ENCODE measurements around the gene GOLGA1.

- TF ChIP-seq POLR2AphosphoS5 (IDR thresholded peaks at IDR 0.05; ENCODE audit: low read depth, low read length) (no peak), POLR2A (IDR thresholded peaks at IDR 0.05; ENCODE audit: low read depth, low read length) (no peak), TAF1 (IDR thresholded peaks at IDR 0.05; ENCODE audit: borderline replicate concordance, low read depth, low read length) (no peak)
These were observed 61.7 kb downstream of the GOLGA1 start for GRCh38 chr9:124879226-124879625.

All from GM12892 (cell line).